GM23248 (cell line): ENCODE data around the gene SIVA1. TPM values are rescaled to one million over a fixed set of nuclear protein-coding genes. Genes with fewer than 3 reads are reported as not detected.

Source experiments
- DNase-seq: peaks from one replicate; pipeline ENCODE4 v3.0.0-alpha.2; 2015
- H2AFZ ChIP-seq: fragments of 200-600 bp; sonication (generic); 2 replicates; pipeline ENCODE4 v1.6.1; 2016; ENCODE audit warnings: antibody characterized with exemption
- H3F3A ChIP-seq: fragments of 200-600 bp; sonication (generic); 2 replicates; pipeline ENCODE4 v1.6.1; 2016; ENCODE audit warnings: mild to moderate bottlenecking, antibody characterized with exemption, mixed run types; ENCODE audit not compliant: insufficient read depth
- H3K27ac ChIP-seq: fragments of 200-600 bp; sonication (generic); 2 replicates; pipeline ENCODE4 v1.5.1; 2016; ENCODE audit warnings: mild to moderate bottlenecking
- H3K27me3 ChIP-seq: fragments of 200-600 bp; sonication (generic); replicated peaks from 2 replicates; pipeline ENCODE4 v1.6.1; 2016; ENCODE audit warnings: mild to moderate bottlenecking; ENCODE audit not compliant: insufficient read depth
- H3K36me3 ChIP-seq: fragments of 200-600 bp; sonication (generic); 2 replicates; pipeline ENCODE4 v1.6.1; 2016; ENCODE audit warnings: low read depth, mild to moderate bottlenecking
- H3K4me1 ChIP-seq: fragments of 200-600 bp; sonication (generic); 2 replicates; pipeline ENCODE4 v1.6.1; 2016; ENCODE audit warnings: mild to moderate bottlenecking; ENCODE audit not compliant: insufficient read depth
- H3K4me2 ChIP-seq: fragments of 200-600 bp; sonication (generic); one replicate; pipeline ENCODE4 v1.6.1; 2016; ENCODE audit warnings: mild to moderate bottlenecking; ENCODE audit not compliant: unreplicated experiment
- H3K4me3 ChIP-seq: fragments of 200-600 bp; sonication (generic); 2 replicates; pipeline ENCODE4 v1.5.1; 2016; ENCODE audit warnings: mild to moderate bottlenecking
- H3K79me2 ChIP-seq: fragments of 200-600 bp; sonication (generic); 2 replicates; pipeline ENCODE4 v1.6.1; 2016; ENCODE audit warnings: mild to moderate bottlenecking; ENCODE audit not compliant: insufficient read depth
- H3K9ac ChIP-seq: fragments of 200-600 bp; sonication (generic); 2 replicates; pipeline ENCODE4 v1.6.1; 2016; ENCODE audit warnings: mild to moderate bottlenecking
- H3K9me2 ChIP-seq: fragments of 200-600 bp; sonication (generic); 2 replicates; pipeline ENCODE4 v1.6.1; 2016; ENCODE audit warnings: mixed run types, mild to moderate bottlenecking, moderate library complexity; ENCODE audit not compliant: insufficient read depth
- H3K9me3 ChIP-seq: fragments of 200-600 bp; sonication (generic); one replicate; pipeline ENCODE4 v1.6.1; 2017; ENCODE audit warnings: low read depth
- H4K20me1 ChIP-seq: fragments of 200-600 bp; sonication (generic); 2 replicates; pipeline ENCODE4 v1.6.0; 2016; ENCODE audit not compliant: insufficient read depth
- EZH2 ChIP-seq: fragments of 200-600 bp; sonication (generic); IDR thresholded peaks from 2 replicates; pipeline ENCODE4 v1.6.1; 2018; ENCODE audit warnings: antibody characterized with exemption, mild to moderate bottlenecking; ENCODE audit not compliant: insufficient read depth, poor library complexity, severe bottlenecking
- EZH2phosphoT487 ChIP-seq: fragments of 200-600 bp; sonication (generic); IDR thresholded peaks from 2 replicates; pipeline ENCODE4 v1.6.1; 2018; ENCODE audit warnings: antibody characterized with exemption, moderate library complexity, mild to moderate bottlenecking, low read depth; ENCODE audit not compliant: insufficient read depth
- WGBS, 2 experiments: methylation state at CpG; one replicate each; pipeline ENCODE4 v1.1.6; 2015 to 2017; ENCODE audit warnings: low lambda C conversion rate in 2 of 2, low coverage in 1 of 2; ENCODE audit errors: missing lambda C conversion rate in 2 of 2; 5-methylcytosine and 5-hydroxymethylcytosine counted together
- in situ Hi-C: fragments of 300-500 bp; cut with MboI; formaldehyde crosslinking; loops from 2 replicates; pipeline ENCODE4 v1.15.0; 2020
- polyA plus RNA-seq: library from polyadenylated mRNA; unstranded; fragments of >200 nt; fragmentation: Nextera tagmentation; extraction: Ambion mirVana; gene quantifications from 2 replicates; pipeline ENCODE4 v1.2.1, GENCODE V29; 2016
- total RNA-seq: library from RNA; depleted of rRNA; stranded (reverse); fragments of >200 nt; shearing (Covaris generic); gene quantifications from 2 replicates; pipeline ENCODE4 v1.2.3, GENCODE V29; 2014; rRNA removed

Gene SIVA1
- total and polyA plus RNA-seq, 2 experiments from 2014 or later, result 132 to 174 TPM

GRCh38 chr14:104805326-104805678 is 52.4 kb downstream of the SIVA1 start:
- H4K20me1 ChIP-seq, result no peaks in the 10 kb centered on the region
- no peak overlapping the region for H3K4me3 ChIP-seq
- no peaks in the 10 kb centered on the region for H3K27me3 ChIP-seq
- H3K4me2 ChIP-seq, result peak overlapping the region; percentile 25
- H3F3A ChIP-seq, result no peaks in the 10 kb centered on the region
- in situ Hi-C loops, result no loop called here
- H3K36me3 ChIP-seq, result no peaks in the 10 kb centered on the region
- H3K9ac ChIP-seq, result no peak overlapping the region
- TF ChIP-seq EZH2 (no peak), EZH2phosphoT487 (no peak)
- WGBS, 2 experiments, result 49 to 60% methylated on average over 3 of the region's 3 CpGs
- no peak overlapping the region for H2AFZ ChIP-seq
- H3K27ac ChIP-seq, result no peak overlapping the region
- no peaks in the 10 kb centered on the region for H3K79me2 ChIP-seq
- no peaks in the 10 kb centered on the region for H3K9me2 ChIP-seq
- H3K9me3 ChIP-seq, result no peaks in the 10 kb centered on the region
- H3K4me1 ChIP-seq, result peaks cover 4% of the 10 kb centered on the region; the same call in 1 of the 2 replicates
- peak; percentile 82 for DNase-seq

DNA sequence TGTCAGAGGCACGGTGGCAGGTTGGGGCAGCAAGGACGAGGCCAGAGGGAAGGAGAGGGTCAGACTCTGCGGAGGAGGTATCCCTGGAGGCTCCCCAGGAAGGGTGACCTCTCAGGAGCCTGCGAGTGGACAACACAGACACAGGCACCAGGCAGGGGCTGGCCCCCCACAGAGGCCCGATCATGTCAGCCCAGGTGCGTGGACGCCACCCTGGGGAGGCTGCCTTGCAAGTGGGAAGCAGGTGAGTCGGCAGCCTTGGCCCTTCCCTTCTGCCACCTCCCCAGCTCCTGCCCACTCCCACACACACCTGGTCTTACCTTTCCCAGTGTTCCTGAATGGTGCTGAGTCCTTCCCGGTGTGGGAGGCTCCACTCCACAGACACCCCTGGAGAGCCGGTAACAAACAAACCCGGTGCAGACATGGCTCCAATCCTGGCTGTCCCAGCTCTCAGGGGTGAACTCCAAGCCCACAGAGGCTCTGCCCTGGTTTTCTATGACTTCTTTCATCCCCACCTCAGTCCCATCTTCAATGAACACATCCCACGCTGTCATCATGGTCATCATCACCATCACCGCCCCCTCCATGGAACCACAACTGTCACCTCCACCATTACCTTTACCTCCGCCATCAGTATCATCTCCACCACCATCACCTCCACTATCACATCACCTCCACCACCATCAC is 53.1 kb downstream of the SIVA1 start:
- H3F3A ChIP-seq, result no peaks in the 10 kb centered on the region
- H3K4me3 ChIP-seq, result no peak overlapping the region
- 68 to 80% methylated on average over 14 of the region's 14 CpGs for WGBS, 2 experiments
- no peaks in the 10 kb centered on the region for H3K9me2 ChIP-seq
- peaks cover 4% of the 10 kb centered on the region; the same call in 1 of the 2 replicates for H3K4me1 ChIP-seq
- H3K9me3 ChIP-seq, result no peaks in the 10 kb centered on the region
- peak overlapping the region; percentile 25 for H3K4me2 ChIP-seq
- no peaks in the 10 kb centered on the region for H3K79me2 ChIP-seq
- no peaks in the 10 kb centered on the region for H3K27me3 ChIP-seq
- no peaks in the 10 kb centered on the region for H4K20me1 ChIP-seq
- TF ChIP-seq EZH2phosphoT487 (no peak), EZH2 (no peak)
- H3K36me3 ChIP-seq, result no peaks in the 10 kb centered on the region
- in situ Hi-C loops, result no loop called here
- DNase-seq, result no peak
- H3K9ac ChIP-seq, result no peak overlapping the region
- H2AFZ ChIP-seq, result no peak overlapping the region
- no peak overlapping the region for H3K27ac ChIP-seq

GRCh38 chr14:104806625-104807465 is 53.9 kb downstream of the SIVA1 start:
- DNase-seq, result no peak
- Histone ChIP-seq H3K4me2 (no peak overlapping the region), H3K4me1 (peaks cover 4% of the 10 kb centered on the region; the same call in 1 of the 2 replicates), H3K9me3 (no peaks in the 10 kb centered on the region), H3K36me3 (no peaks in the 10 kb centered on the region), H3F3A (no peaks in the 10 kb centered on the region), H4K20me1 (no peaks in the 10 kb centered on the region), H2AFZ (no peak overlapping the region), H3K4me3 (no peak overlapping the region), H3K79me2 (no peaks in the 10 kb centered on the region), H3K9ac (no peak overlapping the region), H3K27me3 (no peaks in the 10 kb centered on the region), H3K27ac (no peak overlapping the region), H3K9me2 (no peaks in the 10 kb centered on the region)
- TF ChIP-seq EZH2, result no peak
- TF ChIP-seq EZH2phosphoT487, result no peak
- 95 to 96% methylated on average over 10 of the region's 10 CpGs for WGBS, 2 experiments
- in situ Hi-C loops, result no loop called here

DNA sequence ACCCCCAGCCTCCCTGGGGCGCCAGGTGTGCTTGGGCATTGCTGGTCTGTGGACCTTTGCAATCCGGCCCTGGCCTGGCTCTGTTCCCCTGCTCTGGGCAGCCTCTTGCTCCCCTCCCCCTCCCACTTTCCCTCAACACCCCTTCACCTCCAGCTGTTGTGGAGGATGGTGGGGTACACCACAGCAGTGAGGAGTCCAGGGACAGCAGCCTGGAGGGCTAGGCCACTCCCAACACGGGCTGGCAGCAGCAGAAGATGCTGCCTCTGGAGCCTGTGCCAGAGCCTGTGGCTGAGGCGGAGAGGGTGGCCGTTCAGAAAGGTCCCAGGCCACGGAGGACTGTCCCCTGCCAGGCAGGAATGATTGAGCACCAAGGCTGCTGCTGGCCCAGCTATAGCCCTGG is 55.5 kb downstream of the SIVA1 start:
- WGBS, 2 experiments, result 82 to 83% methylated on average over 5 to 6 of the region's 6 CpGs
- no peaks in the 10 kb centered on the region for H3K36me3 ChIP-seq

More for the DNA sequence above, 55.5 kb downstream of the SIVA1 start:
- H3K4me2 ChIP-seq, result no peak overlapping the region
- H3K9ac ChIP-seq, result no peak overlapping the region
- peaks cover 4% of the 10 kb centered on the region; the same call in 1 of the 2 replicates for H3K4me1 ChIP-seq
- no peaks in the 10 kb centered on the region for H3K9me3 ChIP-seq
- H3K27me3 ChIP-seq, result no peaks in the 10 kb centered on the region
- H2AFZ ChIP-seq, result no peak overlapping the region
- 0 out of 2 replicates have a peak, but pooled peaks cover 3% of the 10 kb centered on the region for H3K79me2 ChIP-seq
- H3K4me3 ChIP-seq, result no peak overlapping the region
- H3K9me2 ChIP-seq, result no peaks in the 10 kb centered on the region
- in situ Hi-C loops, result no loop called here
- H3F3A ChIP-seq, result no peaks in the 10 kb centered on the region
- no peak for TF ChIP-seq EZH2
- no peak for TF ChIP-seq EZH2phosphoT487
- H3K27ac ChIP-seq, result no peak overlapping the region
- DNase-seq, result no peak
- H4K20me1 ChIP-seq, result no peaks in the 10 kb centered on the region

Other genes with a start within 250 kb of the SIVA1 start
- gene C14orf180, start 173.4 kb upstream of the SIVA1 start, total RNA-seq, result not detected in 2 replicates
- gene C14orf180, start 173.4 kb upstream of the SIVA1 start, polyA plus RNA-seq, result not detected in 2 replicates
- not detected in 2 replicates for gene TMEM179, start 148.4 kb upstream of the SIVA1 start, total RNA-seq
- gene TMEM179, start 148.4 kb upstream of the SIVA1 start, polyA plus RNA-seq, result not detected in 2 replicates
- gene INF2, start 63.5 kb upstream of the SIVA1 start, total RNA-seq, result 53.3 and 62.1 TPM in 2 replicates
- gene INF2, start 63.5 kb upstream of the SIVA1 start, polyA plus RNA-seq, result 23.0 and 24.2 TPM in 2 replicates
- gene ADSS1, start 28.9 kb upstream of the SIVA1 start, total RNA-seq, result 3.7 and 4.7 TPM in 2 replicates
- 6.6 and 7.1 TPM in 2 replicates for gene ADSS1, start 28.9 kb upstream of the SIVA1 start, polyA plus RNA-seq
- 154 and 164 TPM in 2 replicates for gene AKT1, start 42.6 kb downstream of the SIVA1 start, total RNA-seq
- gene AKT1, start 42.6 kb downstream of the SIVA1 start, polyA plus RNA-seq, result 16.9 and 17.9 TPM in 2 replicates
- gene ZBTB42, start 48.0 kb downstream of the SIVA1 start, total RNA-seq, result 2.4 and 6.2 TPM in 2 replicates
- gene ZBTB42, start 48.0 kb downstream of the SIVA1 start, polyA plus RNA-seq, result 0.56 and 0.75 TPM in 2 replicates
- 23.3 and 24.5 TPM in 2 replicates for gene CEP170B, start 112.1 kb downstream of the SIVA1 start, total RNA-seq
- gene CEP170B, start 112.1 kb downstream of the SIVA1 start, polyA plus RNA-seq, result 2.5 and 2.7 TPM in 2 replicates
- gene PLD4, start 171.7 kb downstream of the SIVA1 start, total RNA-seq, result not detected in 2 replicates
- gene PLD4, start 171.7 kb downstream of the SIVA1 start, polyA plus RNA-seq, result not detected in 2 replicates
- 58.0 and 64.9 TPM in 2 replicates for gene AHNAK2, start 225.2 kb downstream of the SIVA1 start, total RNA-seq
- gene AHNAK2, start 225.2 kb downstream of the SIVA1 start, polyA plus RNA-seq, result 38.3 and 38.9 TPM in 2 replicates
- gene CLBA1, start 232.6 kb downstream of the SIVA1 start, total RNA-seq, result 10.4 and 13.5 TPM in 2 replicates
- gene CLBA1, start 232.6 kb downstream of the SIVA1 start, polyA plus RNA-seq, result 7.7 and 11.5 TPM in 2 replicates